ENCODE data around the gene KIAA2012.

Gene KIAA2012

DNA sequence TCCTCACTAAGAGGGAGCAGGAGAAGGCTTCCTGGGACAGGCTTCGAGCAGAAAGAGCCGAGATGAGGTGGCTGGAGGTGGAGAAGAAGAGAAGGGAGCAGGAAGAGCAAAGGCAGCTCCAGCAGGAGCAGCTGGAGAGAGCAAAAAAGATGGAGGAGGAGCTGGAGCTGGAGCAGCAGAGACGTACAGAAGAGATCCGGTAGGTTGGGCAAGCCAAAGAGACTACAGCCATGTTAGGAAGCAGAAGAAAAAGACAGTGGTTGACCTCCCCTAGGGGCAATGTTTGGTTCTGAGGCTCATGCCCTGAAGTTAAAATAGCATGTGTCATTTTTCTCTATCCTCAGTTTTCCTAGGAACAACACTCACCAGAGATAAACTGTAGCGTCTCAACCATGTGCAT lies 120.2 kb downstream of the KIAA2012 start (continued):
- TF ChIP-seq GFI1B (tag by site-specific recombination; IDR thresholded peaks at IDR 0.05) (no peak), ZNF221 (tag by site-specific recombination; IDR thresholded peaks at IDR 0.05; ENCODE audit: borderline replicate concordance) (no peak)

DNA sequence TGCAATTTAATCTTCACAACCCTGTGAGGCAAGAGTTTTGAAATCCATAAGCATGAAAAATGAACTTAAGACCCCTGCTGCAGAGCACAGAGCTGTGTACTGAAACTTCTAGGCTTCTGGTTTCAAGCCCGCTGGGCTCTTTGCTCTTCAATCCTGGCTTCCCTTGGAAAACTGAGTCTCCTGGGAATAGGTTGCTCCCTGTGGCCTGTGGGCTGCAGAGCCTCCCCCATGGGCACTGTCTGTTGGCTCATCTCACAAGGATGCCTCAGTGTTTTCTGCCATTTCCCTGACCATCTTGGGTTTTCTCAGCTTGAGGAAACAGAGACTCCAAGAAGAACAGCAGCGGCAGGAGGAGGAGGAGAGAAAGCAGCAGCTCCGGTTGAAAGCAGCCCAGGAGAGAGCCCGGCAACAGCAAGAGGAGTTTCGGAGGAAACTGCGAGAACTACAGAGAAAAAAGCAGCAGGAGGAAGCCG lies 120.9 kb downstream of the KIAA2012 start:
- H3K4me3 ChIP-seq (ENCODE audit: low read depth, low read length), result no peak overlapping the region
- CTCF ChIA-PET, result interaction anchor here (0.5 to 0.9 kb wide), 2 partner anchors 15 to 400 kb away, joined by 3 to 7 read pairs; no protein-coding TSS in a partner anchor
- POLR2A ChIA-PET, result no interaction called here
- no peaks in the 10 kb centered on the region for H3K4me1 ChIP-seq (ENCODE audit: control insufficient read depth, insufficient read depth, low read length)
- no peak overlapping the region for H3K27ac ChIP-seq (ENCODE audit: extremely low read depth, low read depth, low read length)
- H3K36me3 ChIP-seq (ENCODE audit: control insufficient read depth in 2 of 2, insufficient read depth in 1 of 2, low read length in 2 of 2), result no peaks in the 10 kb centered on the region
- TF ChIP-seq, protein P1, sequence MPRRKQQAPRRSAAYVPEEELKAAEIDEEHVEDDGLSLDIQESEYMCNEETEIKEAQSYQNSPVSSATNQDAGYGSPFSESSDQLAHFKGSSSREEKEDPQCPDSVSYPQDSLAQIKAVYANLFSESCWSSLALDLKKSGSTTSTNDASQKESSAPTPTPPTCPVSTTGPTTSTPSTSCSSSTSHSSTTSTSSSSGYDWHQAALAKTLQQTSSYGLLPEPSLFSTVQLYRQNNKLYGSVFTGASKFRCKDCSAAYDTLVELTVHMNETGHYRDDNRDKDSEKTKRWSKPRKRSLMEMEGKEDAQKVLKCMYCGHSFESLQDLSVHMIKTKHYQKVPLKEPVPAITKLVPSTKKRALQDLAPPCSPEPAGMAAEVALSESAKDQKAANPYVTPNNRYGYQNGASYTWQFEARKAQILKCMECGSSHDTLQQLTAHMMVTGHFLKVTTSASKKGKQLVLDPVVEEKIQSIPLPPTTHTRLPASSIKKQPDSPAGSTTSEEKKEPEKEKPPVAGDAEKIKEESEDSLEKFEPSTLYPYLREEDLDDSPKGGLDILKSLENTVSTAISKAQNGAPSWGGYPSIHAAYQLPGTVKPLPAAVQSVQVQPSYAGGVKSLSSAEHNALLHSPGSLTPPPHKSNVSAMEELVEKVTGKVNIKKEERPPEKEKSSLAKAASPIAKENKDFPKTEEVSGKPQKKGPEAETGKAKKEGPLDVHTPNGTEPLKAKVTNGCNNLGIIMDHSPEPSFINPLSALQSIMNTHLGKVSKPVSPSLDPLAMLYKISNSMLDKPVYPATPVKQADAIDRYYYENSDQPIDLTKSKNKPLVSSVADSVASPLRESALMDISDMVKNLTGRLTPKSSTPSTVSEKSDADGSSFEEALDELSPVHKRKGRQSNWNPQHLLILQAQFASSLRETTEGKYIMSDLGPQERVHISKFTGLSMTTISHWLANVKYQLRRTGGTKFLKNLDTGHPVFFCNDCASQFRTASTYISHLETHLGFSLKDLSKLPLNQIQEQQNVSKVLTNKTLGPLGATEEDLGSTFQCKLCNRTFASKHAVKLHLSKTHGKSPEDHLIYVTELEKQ (tag by site-specific recombination; IDR thresholded peaks at IDR 0.05; ENCODE audit: borderline replicate concordance), result no peak
- TF ChIP-seq ZNF677 (tag by site-specific recombination; IDR thresholded peaks at IDR 0.05) (peak; percentile 42; the same call in 1 of the 2 replicates), ZNF549 (tag by site-specific recombination; IDR thresholded peaks at IDR 0.05) (no peak)
- no peaks in the 10 kb centered on the region for H3K9me3 ChIP-seq (ENCODE audit: control insufficient read depth, insufficient read depth, low read depth, low read length)

DNA sequence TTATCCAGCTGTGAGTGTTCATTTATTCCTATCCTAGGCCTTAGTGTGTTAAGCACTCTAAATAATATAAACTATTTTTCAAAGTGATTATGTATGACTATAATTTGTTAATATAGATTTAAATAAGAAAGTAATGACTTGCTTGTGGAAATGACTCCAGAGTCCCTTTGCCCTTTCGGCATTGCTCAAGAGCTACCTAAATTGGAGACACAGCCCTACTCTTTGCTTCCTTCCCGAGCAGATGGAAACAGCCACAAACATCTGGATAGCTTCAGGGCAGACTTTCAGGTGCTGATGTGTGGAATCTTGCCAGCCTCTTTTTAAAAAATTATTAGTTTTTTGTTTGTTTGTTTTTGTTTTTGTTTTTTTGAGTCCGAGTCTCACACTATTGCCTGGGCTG lies 121.4 kb downstream of the KIAA2012 start:
- POLR2A ChIA-PET, result no interaction called here
- TF ChIP-seq TRIM28 (IDR thresholded peaks at IDR 0.05; ENCODE audit: borderline replicate concordance, low read length) (no peak), ZNF837 (tag by site-specific recombination; IDR thresholded peaks at IDR 0.05) (no peak), ZNF23 (tag by site-specific recombination; IDR thresholded peaks at IDR 0.05; ENCODE audit: borderline replicate concordance) (no peak), REPIN1 (tag by site-specific recombination; IDR thresholded peaks at IDR 0.05; ENCODE audit: low read depth) (no peak), BCL11B (tag by site-specific recombination; IDR thresholded peaks at IDR 0.05; ENCODE audit: low read depth) (no peak), ZNF132 (tag by site-specific recombination; IDR thresholded peaks at IDR 0.05; ENCODE audit: borderline replicate concordance) (no peak), ZNF624 (tag by site-specific recombination; IDR thresholded peaks at IDR 0.05) (no peak), KLF1 (tag by site-specific recombination; IDR thresholded peaks at IDR 0.05) (no peak), GLI4 (tag by site-specific recombination; IDR thresholded peaks at IDR 0.05) (no peak), ZNF548 (tag by site-specific recombination; IDR thresholded peaks at IDR 0.05) (no peak), ZNF157 (tag by site-specific recombination; IDR thresholded peaks at IDR 0.05) (no peak), ZNF544 (tag by site-specific recombination; IDR thresholded peaks at IDR 0.05) (no peak), MYNN (tag by site-specific recombination; IDR thresholded peaks at IDR 0.05; ENCODE audit: borderline replicate concordance) (no peak), ZNF394 (tag by site-specific recombination; IDR thresholded peaks at IDR 0.05; ENCODE audit: borderline replicate concordance) (no peak), ZNF677 (tag by site-specific recombination; IDR thresholded peaks at IDR 0.05) (no peak), ZNF660 (tag by site-specific recombination; IDR thresholded peaks at IDR 0.05) (no peak), ZNF324 (tag by site-specific recombination; IDR thresholded peaks at IDR 0.05) (no peak)
- TF ChIP-seq, protein P1 (tag by site-specific recombination; IDR thresholded peaks at IDR 0.05; ENCODE audit: borderline replicate concordance), result no peak
- TF ChIP-seq, protein P2, sequence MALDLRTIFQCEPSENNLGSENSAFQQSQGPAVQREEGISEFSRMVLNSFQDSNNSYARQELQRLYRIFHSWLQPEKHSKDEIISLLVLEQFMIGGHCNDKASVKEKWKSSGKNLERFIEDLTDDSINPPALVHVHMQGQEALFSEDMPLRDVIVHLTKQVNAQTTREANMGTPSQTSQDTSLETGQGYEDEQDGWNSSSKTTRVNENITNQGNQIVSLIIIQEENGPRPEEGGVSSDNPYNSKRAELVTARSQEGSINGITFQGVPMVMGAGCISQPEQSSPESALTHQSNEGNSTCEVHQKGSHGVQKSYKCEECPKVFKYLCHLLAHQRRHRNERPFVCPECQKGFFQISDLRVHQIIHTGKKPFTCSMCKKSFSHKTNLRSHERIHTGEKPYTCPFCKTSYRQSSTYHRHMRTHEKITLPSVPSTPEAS (tag by site-specific recombination; IDR thresholded peaks at IDR 0.05), result no peak
- TF ChIP-seq, protein P3, sequence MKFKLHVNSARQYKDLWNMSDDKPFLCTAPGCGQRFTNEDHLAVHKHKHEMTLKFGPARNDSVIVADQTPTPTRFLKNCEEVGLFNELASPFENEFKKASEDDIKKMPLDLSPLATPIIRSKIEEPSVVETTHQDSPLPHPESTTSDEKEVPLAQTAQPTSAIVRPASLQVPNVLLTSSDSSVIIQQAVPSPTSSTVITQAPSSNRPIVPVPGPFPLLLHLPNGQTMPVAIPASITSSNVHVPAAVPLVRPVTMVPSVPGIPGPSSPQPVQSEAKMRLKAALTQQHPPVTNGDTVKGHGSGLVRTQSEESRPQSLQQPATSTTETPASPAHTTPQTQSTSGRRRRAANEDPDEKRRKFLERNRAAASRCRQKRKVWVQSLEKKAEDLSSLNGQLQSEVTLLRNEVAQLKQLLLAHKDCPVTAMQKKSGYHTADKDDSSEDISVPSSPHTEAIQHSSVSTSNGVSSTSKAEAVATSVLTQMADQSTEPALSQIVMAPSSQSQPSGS (tag by site-specific recombination; IDR thresholded peaks at IDR 0.05; ENCODE audit: low read depth), result no peak
- Histone ChIP-seq H3K27ac (ENCODE audit: extremely low read depth, low read depth, low read length) (no peak overlapping the region), H3K9me3 (ENCODE audit: control insufficient read depth, insufficient read depth, low read depth, low read length) (no peaks in the 10 kb centered on the region), H3K4me3 (ENCODE audit: low read depth, low read length) (no peak overlapping the region), H3K4me1 (ENCODE audit: control insufficient read depth, insufficient read depth, low read length) (no peaks in the 10 kb centered on the region), H3K36me3 (ENCODE audit: control insufficient read depth in 2 of 2, insufficient read depth in 1 of 2, low read length in 2 of 2) (no peaks in the 10 kb centered on the region)
- CTCF ChIA-PET, result interaction anchor here (0.5 to 1.2 kb wide), 2 partner anchors 344 to 400 kb away, joined by 3 read pairs; no protein-coding TSS in a partner anchor
